Fibroblast of skin of left biceps (primary cell): ENCODE data around the gene BNIP2.
"Not testable (repeated sequence)": the region's sequence is repeated elsewhere in the genome, so short reads cannot be mapped to it uniquely, and the experiment has no call there.

ENCODE experiments used
- DNase-seq, 2 experiments: peaks; one replicate each; pipeline ENCODE4 v3.0.0-alpha.2; 2013; ENCODE audit warnings: low read depth in 2 of 2

Gene BNIP2

GRCh38 chr15:59688782-59689625 is at the start of gene BNIP2:
Gene BNIP2 (minus strand): TSS chr15:59689320. CDS start chr15:59682457, 6,863 bp downstream.
- DNase-seq = peak; percentile 93 to 94

- DNase-seq = no peak
These were observed 49.6 kb upstream of the BNIP2 start for GRCh38 chr15:59738676-59739075.

- DNase-seq = no peak
These were observed 47.1 kb upstream of the BNIP2 start for GRCh38 chr15:59736181-59736580.

GRCh38 chr15:59725151-59725486 is 36.0 kb upstream of the BNIP2 start:
- DNase-seq = no peak

- no peak for DNase-seq
These were observed 34.7 kb upstream of the BNIP2 start for GRCh38 chr15:59723687-59724346.

- no peak for DNase-seq
These were observed 33.4 kb upstream of the BNIP2 start for GRCh38 chr15:59722476-59722875.

- no peak for DNase-seq
These were observed 32.9 kb upstream of the BNIP2 start for GRCh38 chr15:59722037-59722436.

GRCh38 chr15:59721411-59721810 is 32.3 kb upstream of the BNIP2 start:
- no peak for DNase-seq

GRCh38 chr15:59713177-59713576 is 24.1 kb upstream of the BNIP2 start:
- DNase-seq = no peak

GRCh38 chr15:59711451-59712243 is 22.5 kb upstream of the BNIP2 start:
- DNase-seq = no peak

- DNase-seq = no peak
These were observed 18.5 kb upstream of the BNIP2 start for GRCh38 chr15:59707619-59708018.

- DNase-seq = no peak
These were observed 15.1 kb upstream of the BNIP2 start for GRCh38 chr15:59703979-59704796.

- DNase-seq = no peak
These were observed 13.2 kb upstream of the BNIP2 start for GRCh38 chr15:59702351-59702750.

GRCh38 chr15:59701880-59702279 is 12.8 kb upstream of the BNIP2 start:
- DNase-seq = no peak

GRCh38 chr15:59699810-59700431 is 10.8 kb upstream of the BNIP2 start:
- DNase-seq = peak in 1 of 2 experiments; percentile 6

- DNase-seq = not testable (repeated sequence)
These were observed 8.9 kb upstream of the BNIP2 start for GRCh38 chr15:59698065-59698464.

GRCh38 chr15:59696332-59696731 is 7.2 kb upstream of the BNIP2 start:
- DNase-seq = no peak

- DNase-seq = no peak
These were observed 5.7 kb upstream of the BNIP2 start for GRCh38 chr15:59694779-59695178.

GRCh38 chr15:59691194-59691805 is 2.2 kb upstream of the BNIP2 start:
- DNase-seq = peak in 1 of 2 experiments; percentile 19

- no peak for DNase-seq
These were observed 611 bp upstream of the BNIP2 start for GRCh38 chr15:59689626-59690236.
